ENCODE data around the gene ZNF579. TPM values are rescaled to one million over a fixed set of nuclear protein-coding genes. Genes with fewer than 3 reads are reported as not detected.

Gene ZNF579
- total RNA-seq, 2 experiments from 2014 or later = 6.1 to 6.5 TPM

GRCh38 chr19:55550321-55550650, 30.4 kb downstream of the ZNF579 start:
- Mint-ChIP-seq H3K27ac (no peak overlapping the region), H3K27me3 (ENCODE audit: low read depth) (peaks cover 12% of the 10 kb centered on the region), H3K36me3 (ENCODE audit: low read depth) (no peaks in the 10 kb centered on the region), H3K4me3 (no peak overlapping the region), H3K9me3 (no peaks in the 10 kb centered on the region), H3K4me1 (ENCODE audit: low read depth) (no peaks in the 10 kb centered on the region)
- intact Hi-C loops (cut with micrococcal nuclease) = no loop called here
- DNase-seq = no peak
- CTCF ChIA-PET = no interaction called here

DNA sequence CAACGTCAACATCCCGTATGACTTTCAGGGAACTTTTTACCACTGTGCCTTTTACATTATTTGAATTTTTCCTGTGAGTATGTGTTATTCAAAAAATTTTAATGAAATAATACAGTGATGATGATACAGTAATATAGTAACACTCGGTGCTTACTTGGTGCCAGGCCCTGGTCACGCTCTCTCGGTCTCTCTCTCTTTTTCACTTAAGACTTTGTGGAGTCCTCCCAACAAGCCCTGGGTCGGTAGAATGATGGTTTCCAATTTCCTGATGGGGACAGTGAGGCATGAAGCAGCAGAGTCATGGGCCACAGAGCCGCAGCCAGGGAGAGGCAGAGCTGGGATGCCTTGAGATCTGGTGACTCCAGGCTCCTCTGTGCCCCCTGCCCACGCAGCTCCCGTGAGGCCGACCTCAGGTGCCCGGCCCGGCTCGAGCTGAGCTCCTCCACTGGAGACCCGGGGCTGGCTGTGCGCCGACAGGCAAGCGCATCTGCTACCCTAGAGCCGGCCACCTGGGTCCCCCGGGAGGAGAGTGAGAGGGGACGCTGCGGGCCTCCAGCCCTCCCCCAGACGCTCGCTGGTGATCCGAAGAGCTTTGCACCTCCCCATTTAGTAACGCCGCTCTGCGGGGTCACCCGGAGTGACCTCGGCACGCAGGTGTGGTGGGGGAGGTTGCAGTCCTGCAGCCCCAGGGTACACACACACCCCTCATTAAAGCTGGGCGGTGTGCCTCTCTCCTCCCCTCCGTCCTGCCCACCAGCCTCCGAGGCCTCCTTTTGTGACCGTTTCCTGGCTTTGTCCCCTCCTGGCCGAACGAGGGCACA, 30.9 kb downstream of the ZNF579 start:
- CTCF ChIA-PET = no interaction called here
- H3K36me3 Mint-ChIP-seq (ENCODE audit: low read depth) = no peaks in the 10 kb centered on the region
- no peak for DNase-seq
- H3K4me1 Mint-ChIP-seq (ENCODE audit: low read depth) = no peaks in the 10 kb centered on the region
- peaks cover 12% of the 10 kb centered on the region for H3K27me3 Mint-ChIP-seq (ENCODE audit: low read depth)
- no peak overlapping the region for H3K27ac Mint-ChIP-seq
- H3K9me3 Mint-ChIP-seq = no peaks in the 10 kb centered on the region
- intact Hi-C loops (cut with micrococcal nuclease) = no loop called here
- H3K4me3 Mint-ChIP-seq = no peak overlapping the region

DNA sequence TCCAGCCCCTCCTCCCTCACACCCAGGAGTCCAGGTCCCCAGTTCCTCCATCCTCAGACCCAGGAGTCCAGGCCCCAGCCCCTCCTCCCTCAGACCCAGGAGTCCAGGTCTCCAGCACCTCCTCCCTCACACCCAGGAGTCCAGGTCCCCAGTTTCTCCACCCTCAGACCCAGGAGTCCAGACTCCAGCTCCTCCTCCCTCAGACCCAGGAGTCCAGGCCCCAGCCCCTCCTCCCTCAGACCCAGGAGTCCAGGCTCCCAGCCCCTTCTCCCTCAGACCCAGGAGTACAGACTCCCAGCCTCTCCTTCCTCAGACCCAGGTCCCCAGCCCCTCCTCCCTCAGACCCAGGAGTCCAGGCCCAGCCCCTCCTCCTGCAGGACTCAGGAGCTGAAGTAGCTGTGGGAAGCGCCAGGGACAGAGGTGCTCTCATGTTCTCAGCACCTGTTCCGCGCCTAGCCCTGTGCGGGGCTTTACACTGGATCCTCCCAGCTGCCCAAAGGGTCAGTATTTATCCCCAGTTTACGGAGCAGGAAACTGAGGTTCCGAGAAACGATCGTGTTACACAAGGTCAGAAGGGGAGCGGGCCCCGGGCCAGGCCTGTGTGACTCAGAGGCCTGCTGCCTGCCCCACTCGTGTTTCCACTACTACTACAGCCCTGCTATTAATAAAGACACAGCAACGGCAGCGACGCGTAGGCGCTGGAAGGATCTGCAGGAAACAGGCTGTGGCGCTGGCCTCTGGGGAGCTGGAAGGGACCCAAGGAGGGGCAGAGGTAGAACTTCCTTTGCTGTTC, 33.6 kb downstream of the ZNF579 start:
- no peaks in the 10 kb centered on the region for H3K4me1 Mint-ChIP-seq (ENCODE audit: low read depth)
- DNase-seq = no peak
- H3K36me3 Mint-ChIP-seq (ENCODE audit: low read depth) = no peaks in the 10 kb centered on the region
- H3K9me3 Mint-ChIP-seq = no peaks in the 10 kb centered on the region
- no peak overlapping the region for H3K27ac Mint-ChIP-seq
- CTCF ChIA-PET = no interaction called here
- intact Hi-C loops (cut with micrococcal nuclease) = no loop called here
- peaks cover 12% of the 10 kb centered on the region for H3K27me3 Mint-ChIP-seq (ENCODE audit: low read depth)
- H3K4me3 Mint-ChIP-seq = no peak overlapping the region

DNA sequence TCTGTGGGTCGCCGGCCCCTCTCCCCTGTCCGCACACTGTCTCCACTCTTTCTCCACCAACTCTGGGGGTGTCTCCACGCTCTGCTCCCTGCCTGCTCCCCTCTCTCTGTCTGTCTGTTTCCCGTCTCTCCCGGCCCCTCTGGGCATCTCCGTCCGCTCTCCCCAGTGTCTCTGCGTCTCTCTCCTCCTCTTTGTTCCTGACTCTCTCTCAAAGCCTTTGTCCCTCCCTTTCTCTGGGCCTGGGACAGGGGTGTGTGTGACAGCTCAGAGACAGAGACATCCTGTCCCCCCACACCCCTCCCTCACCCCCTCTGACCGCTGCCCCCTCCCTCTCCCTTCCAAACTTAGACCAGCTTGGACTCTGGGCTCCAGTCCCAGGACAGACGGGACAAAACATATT, 34.6 kb downstream of the ZNF579 start:
- CTCF ChIA-PET = no interaction called here
- Mint-ChIP-seq H3K36me3 (ENCODE audit: low read depth) (no peaks in the 10 kb centered on the region), H3K4me3 (no peak overlapping the region), H3K27me3 (ENCODE audit: low read depth) (peaks cover 12% of the 10 kb centered on the region), H3K27ac (no peak overlapping the region), H3K9me3 (no peaks in the 10 kb centered on the region), H3K4me1 (ENCODE audit: low read depth) (no peaks in the 10 kb centered on the region)
- intact Hi-C loops (cut with micrococcal nuclease) = no loop called here
- DNase-seq = no peak

- CTCF ChIA-PET = no interaction called here
- Mint-ChIP-seq H3K4me1 (ENCODE audit: low read depth) (no peaks in the 10 kb centered on the region), H3K36me3 (ENCODE audit: low read depth) (no peaks in the 10 kb centered on the region), H3K4me3 (no peak within 1 kb of the TSS), H3K27me3 (ENCODE audit: low read depth) (peaks cover 12% of the 10 kb centered on the region), H3K27ac (no peak within 1 kb of the TSS), H3K9me3 (no peaks in the 10 kb centered on the region)
- intact Hi-C loops (cut with micrococcal nuclease) = no loop called here
- no peak for DNase-seq
Measured at GRCh38 chr19:55545443-55545842, 35.2 kb downstream of the ZNF579 start, which contains the start of gene SBK3. Gene SBK3, minus strand, starts transcription at chr19:55545543. Its CDS starts 0 bp downstream, at chr19:55545543.

GRCh38 chr19:55544776-55545439, 35.7 kb downstream of the ZNF579 start:
- no peaks in the 10 kb centered on the region for H3K4me1 Mint-ChIP-seq (ENCODE audit: low read depth)
- no peaks in the 10 kb centered on the region for H3K36me3 Mint-ChIP-seq (ENCODE audit: low read depth)
- H3K9me3 Mint-ChIP-seq = no peaks in the 10 kb centered on the region
- DNase-seq = no peak
- CTCF ChIA-PET = no interaction called here
- intact Hi-C loops (cut with micrococcal nuclease) = no loop called here
- no peak overlapping the region for H3K27ac Mint-ChIP-seq
- no peak overlapping the region for H3K4me3 Mint-ChIP-seq
- peaks cover 9% of the 10 kb centered on the region for H3K27me3 Mint-ChIP-seq (ENCODE audit: low read depth)

DNA sequence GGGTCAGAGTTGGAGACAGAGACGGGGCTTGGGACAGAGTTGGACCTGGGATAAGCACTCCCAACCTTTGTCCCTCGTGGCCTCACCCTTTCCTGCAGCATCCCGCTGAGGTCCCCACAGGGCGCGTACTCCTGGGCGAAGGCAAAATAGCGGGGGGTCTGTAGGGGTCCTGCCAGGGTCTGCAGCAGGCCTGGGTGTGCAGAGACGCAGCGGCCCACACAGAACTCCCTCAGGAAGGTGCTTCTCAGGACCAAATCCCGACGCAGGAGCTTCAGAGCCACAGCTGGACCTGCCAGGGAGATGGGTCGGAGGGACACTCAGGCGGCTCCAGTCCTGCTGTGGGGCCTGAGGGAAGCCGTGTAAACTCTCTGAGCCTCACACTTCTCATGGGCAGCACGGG, 36.6 kb downstream of the ZNF579 start:
- Mint-ChIP-seq H3K4me1 (ENCODE audit: low read depth) (no peaks in the 10 kb centered on the region), H3K36me3 (ENCODE audit: low read depth) (no peaks in the 10 kb centered on the region), H3K4me3 (no peak overlapping the region), H3K27ac (no peak overlapping the region), H3K27me3 (ENCODE audit: low read depth) (peaks cover 9% of the 10 kb centered on the region), H3K9me3 (no peaks in the 10 kb centered on the region)
- no peak for DNase-seq
- intact Hi-C loops (cut with micrococcal nuclease) = no loop called here
- CTCF ChIA-PET = interaction anchor here (0.5 kb wide), 1 partner anchor 390 kb away, joined by 4 read pairs; no protein-coding TSS in a partner anchor

- H3K4me3 Mint-ChIP-seq = no peak overlapping the region
- no peak for DNase-seq
- H3K27me3 Mint-ChIP-seq (ENCODE audit: low read depth) = peaks cover 9% of the 10 kb centered on the region
- intact Hi-C loops (cut with micrococcal nuclease) = no loop called here
- H3K36me3 Mint-ChIP-seq (ENCODE audit: low read depth) = no peaks in the 10 kb centered on the region
- no peaks in the 10 kb centered on the region for H3K4me1 Mint-ChIP-seq (ENCODE audit: low read depth)
- CTCF ChIA-PET = interaction anchor here (0.5 kb wide), 1 partner anchor 390 kb away, joined by 4 read pairs; no protein-coding TSS in a partner anchor
- H3K27ac Mint-ChIP-seq = no peak overlapping the region
- H3K9me3 Mint-ChIP-seq = no peaks in the 10 kb centered on the region
Measured at GRCh38 chr19:55543567-55543966, 37.1 kb downstream of the ZNF579 start.

GRCh38 chr19:55542292-55542855, 38.3 kb downstream of the ZNF579 start:
- Mint-ChIP-seq H3K27ac (no peak overlapping the region), H3K4me3 (no peak overlapping the region), H3K9me3 (no peaks in the 10 kb centered on the region), H3K4me1 (ENCODE audit: low read depth) (no peaks in the 10 kb centered on the region), H3K27me3 (ENCODE audit: low read depth) (peaks cover 6% of the 10 kb centered on the region), H3K36me3 (ENCODE audit: low read depth) (no peaks in the 10 kb centered on the region)
- no peak for DNase-seq
- CTCF ChIA-PET = no interaction called here
- intact Hi-C loops (cut with micrococcal nuclease) = no loop called here

GRCh38 chr19:55541091-55541490, 39.6 kb downstream of the ZNF579 start:
- CTCF ChIA-PET = no interaction called here
- Mint-ChIP-seq H3K27me3 (ENCODE audit: low read depth) (peaks cover 6% of the 10 kb centered on the region), H3K27ac (no peak overlapping the region), H3K4me1 (ENCODE audit: low read depth) (no peaks in the 10 kb centered on the region), H3K4me3 (no peak overlapping the region), H3K36me3 (ENCODE audit: low read depth) (no peaks in the 10 kb centered on the region), H3K9me3 (no peaks in the 10 kb centered on the region)
- intact Hi-C loops (cut with micrococcal nuclease) = no loop called here
- no peak for DNase-seq

DNA sequence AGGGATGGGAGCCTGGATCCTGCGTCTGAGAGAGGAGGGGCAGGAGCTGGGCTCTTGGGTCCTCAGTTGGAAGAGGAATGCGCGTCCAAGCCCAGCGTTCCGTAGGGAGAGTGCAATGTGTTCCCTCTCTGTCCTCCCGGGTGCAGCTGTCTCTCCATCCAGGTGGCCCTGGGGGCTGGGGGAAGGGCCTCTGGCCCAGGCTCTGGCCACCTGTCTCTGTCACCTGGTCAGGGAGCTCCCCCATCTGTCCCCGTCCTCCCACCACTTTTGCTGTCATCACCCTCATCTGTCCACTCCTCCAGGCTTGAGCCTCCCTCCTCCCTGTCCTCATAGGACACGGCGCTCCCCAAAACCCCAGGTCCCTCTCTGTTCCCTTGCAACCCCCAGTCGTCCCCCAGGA, 40.0 kb downstream of the ZNF579 start:
- Mint-ChIP-seq H3K4me1 (ENCODE audit: low read depth) (no peaks in the 10 kb centered on the region), H3K4me3 (no peak overlapping the region), H3K27ac (no peak overlapping the region), H3K36me3 (ENCODE audit: low read depth) (no peaks in the 10 kb centered on the region), H3K9me3 (no peaks in the 10 kb centered on the region), H3K27me3 (ENCODE audit: low read depth) (peaks cover 1% of the 10 kb centered on the region)
- CTCF ChIA-PET = no interaction called here
- DNase-seq = no peak
- intact Hi-C loops (cut with micrococcal nuclease) = no loop called here

- Mint-ChIP-seq H3K9me3 (no peaks in the 10 kb centered on the region), H3K36me3 (ENCODE audit: low read depth) (no peaks in the 10 kb centered on the region), H3K4me1 (ENCODE audit: low read depth) (no peaks in the 10 kb centered on the region), H3K27ac (no peak overlapping the region), H3K27me3 (ENCODE audit: low read depth) (no peaks in the 10 kb centered on the region), H3K4me3 (no peak overlapping the region)
- DNase-seq = no peak
- intact Hi-C loops (cut with micrococcal nuclease) = no loop called here
- CTCF ChIA-PET = no interaction called here
Measured at GRCh38 chr19:55539090-55539984, 41.3 kb downstream of the ZNF579 start.

Measured in activated naive CD4-positive, alpha-beta T cell treated with anti-CD3 and anti-CD28 coated beads for 36 hours (primary cell).